Measurements from ENCODE around the gene LRP6. TPM values are rescaled to one million over a fixed set of nuclear protein-coding genes. Genes with fewer than 3 reads are reported as not detected.

The LRP6 gene
- total RNA-seq, 1 donor from 2014 or later, result 15.2 TPM

DNA sequence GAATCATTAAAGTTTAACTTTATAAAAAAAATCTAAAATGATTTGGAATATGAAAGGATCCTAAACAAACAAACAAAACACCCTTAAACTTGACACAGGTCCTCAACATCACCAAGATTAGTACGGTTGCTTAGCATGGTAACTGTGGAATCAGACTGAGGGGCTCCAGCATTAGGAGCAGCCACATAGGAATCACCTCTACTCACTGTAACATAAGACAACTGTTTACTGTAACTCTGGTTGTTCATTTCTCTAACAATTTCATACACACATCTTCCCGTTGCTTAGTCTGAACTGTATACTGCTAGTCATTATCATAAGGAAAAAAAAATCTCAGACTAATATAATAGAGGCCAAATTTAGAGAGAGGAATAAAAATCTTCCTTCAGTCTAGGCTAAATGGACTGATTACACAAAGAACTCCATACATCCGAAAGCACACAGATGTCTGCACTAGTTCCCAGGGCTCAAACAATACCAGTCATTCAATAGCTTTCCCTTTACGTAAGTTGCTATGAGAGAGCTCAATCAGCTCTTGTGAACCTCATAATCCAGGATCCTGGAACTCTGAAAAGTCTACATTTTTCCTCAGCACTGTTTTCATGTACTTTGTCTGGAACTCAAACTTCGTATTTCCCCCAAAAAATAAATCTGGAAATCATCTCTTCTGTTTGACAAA lies 26.0 kb downstream of the LRP6 start:
- DNase-seq (ENCODE audit: low read depth), result no peak

GRCh38 chr12:12239127-12239526 lies 27.7 kb downstream of the LRP6 start:
- DNase-seq (ENCODE audit: low read depth), result no peak
- H3K36me3 ChIP-seq (ENCODE audit: control insufficient read depth, insufficient read depth, low read length), result no peaks in the 10 kb centered on the region
- no peak overlapping the region for H3K4me3 ChIP-seq (ENCODE audit: low read depth, low read length)
- TF ChIP-seq CTCF (IDR thresholded peaks at IDR 0.05; ENCODE audit: insufficient read depth, low read length, poor library complexity, severe bottlenecking), result no peak
- H3K27me3 ChIP-seq (ENCODE audit: control insufficient read depth, insufficient read depth, low read length), result no peaks in the 10 kb centered on the region

More for the DNA sequence above, 26.0 kb downstream of the LRP6 start:
- no peak overlapping the region for H3K4me3 ChIP-seq (ENCODE audit: low read depth, low read length)
- H3K36me3 ChIP-seq (ENCODE audit: control insufficient read depth, insufficient read depth, low read length), result no peaks in the 10 kb centered on the region
- H3K27me3 ChIP-seq (ENCODE audit: control insufficient read depth, insufficient read depth, low read length), result no peaks in the 10 kb centered on the region
- no peak for TF ChIP-seq CTCF (IDR thresholded peaks at IDR 0.05; ENCODE audit: insufficient read depth, low read length, poor library complexity, severe bottlenecking)

- no peaks in the 10 kb centered on the region for H3K36me3 ChIP-seq (ENCODE audit: control insufficient read depth, insufficient read depth, low read length)
- no peak for TF ChIP-seq CTCF (IDR thresholded peaks at IDR 0.05; ENCODE audit: insufficient read depth, low read length, poor library complexity, severe bottlenecking)
- no peak overlapping the region for H3K4me3 ChIP-seq (ENCODE audit: low read depth, low read length)
- DNase-seq (ENCODE audit: low read depth), result no peak
- no peaks in the 10 kb centered on the region for H3K27me3 ChIP-seq (ENCODE audit: control insufficient read depth, insufficient read depth, low read length)
Observed at GRCh38 chr12:12238605-12239004, 28.2 kb downstream of the LRP6 start.

DNA sequence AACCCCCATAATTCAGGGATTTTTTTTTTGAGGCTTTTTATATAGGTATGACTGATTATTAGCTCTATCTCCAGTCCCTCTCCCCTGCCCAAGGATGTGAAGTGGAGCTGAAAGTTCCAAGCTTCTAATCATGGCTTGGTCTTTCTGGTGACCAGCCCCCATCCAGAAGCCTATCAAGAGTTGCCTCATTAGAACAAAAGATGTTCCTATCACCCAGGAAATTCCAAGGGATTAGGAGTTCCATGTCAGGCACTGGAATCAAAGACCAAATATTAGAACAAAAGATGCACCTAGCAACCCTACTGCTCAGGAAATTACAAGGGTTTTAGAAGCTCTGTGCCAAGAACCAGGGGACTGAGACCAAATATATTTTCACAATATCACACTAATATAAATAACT lies 29.9 kb downstream of the LRP6 start:
- DNase-seq (ENCODE audit: low read depth), result no peak

DNA sequence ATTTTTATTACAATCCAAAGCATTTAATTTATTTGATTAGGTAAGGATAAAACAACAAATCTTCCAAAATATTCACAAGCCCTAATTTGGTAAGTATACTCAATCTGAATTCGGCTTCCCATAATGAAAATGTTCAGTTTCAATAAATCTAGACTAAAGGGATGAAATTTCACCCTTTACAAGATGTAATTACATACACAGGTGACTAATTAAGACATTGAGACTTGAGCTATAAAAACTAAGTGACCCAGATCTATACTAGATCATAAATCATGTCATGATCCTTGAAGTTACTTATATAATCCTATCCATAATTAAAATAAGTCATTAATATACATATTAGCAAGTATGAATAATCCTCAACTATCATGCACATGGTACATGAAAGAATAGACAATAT lies 36.6 kb downstream of the LRP6 start:
- no peak for DNase-seq (ENCODE audit: low read depth)
- no peak for TF ChIP-seq CTCF (IDR thresholded peaks at IDR 0.05; ENCODE audit: insufficient read depth, low read length, poor library complexity, severe bottlenecking)
- Histone ChIP-seq H3K36me3 (ENCODE audit: control insufficient read depth, insufficient read depth, low read length) (no peaks in the 10 kb centered on the region), H3K27me3 (ENCODE audit: control insufficient read depth, insufficient read depth, low read length) (no peaks in the 10 kb centered on the region), H3K4me3 (ENCODE audit: low read depth, low read length) (no peak overlapping the region)

More for the DNA sequence above, 29.9 kb downstream of the LRP6 start:
- H3K27me3 ChIP-seq (ENCODE audit: control insufficient read depth, insufficient read depth, low read length), result no peaks in the 10 kb centered on the region
- no peak overlapping the region for H3K4me3 ChIP-seq (ENCODE audit: low read depth, low read length)
- no peak for TF ChIP-seq CTCF (IDR thresholded peaks at IDR 0.05; ENCODE audit: insufficient read depth, low read length, poor library complexity, severe bottlenecking)
- no peaks in the 10 kb centered on the region for H3K36me3 ChIP-seq (ENCODE audit: control insufficient read depth, insufficient read depth, low read length)

DNA sequence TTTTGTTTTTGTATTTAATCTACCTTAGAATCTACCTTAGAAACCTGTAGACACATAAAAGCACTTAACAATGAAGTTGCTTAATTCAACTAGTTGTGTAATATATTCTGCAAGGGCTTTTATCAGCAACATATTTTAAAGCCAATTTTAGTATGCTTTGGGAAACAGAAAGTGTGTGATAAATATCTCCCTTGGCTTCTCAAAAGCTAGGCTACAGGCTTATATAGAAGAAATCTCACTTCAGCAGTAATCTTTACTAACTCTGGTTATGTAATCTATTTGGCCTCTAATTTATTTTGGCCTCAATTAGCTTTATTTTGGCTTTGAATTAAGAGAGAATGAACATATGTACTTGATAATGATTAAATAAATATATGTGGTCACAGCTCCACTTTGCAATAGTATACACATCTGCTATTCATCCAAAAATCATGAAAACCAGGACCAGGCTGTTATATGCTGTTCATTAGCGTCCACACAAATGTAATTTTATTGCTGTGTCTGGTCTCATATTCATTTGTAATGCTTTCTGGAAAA lies 37.2 kb downstream of the LRP6 start:
- Histone ChIP-seq H3K4me3 (ENCODE audit: low read depth, low read length) (no peak overlapping the region), H3K27me3 (ENCODE audit: control insufficient read depth, insufficient read depth, low read length) (no peaks in the 10 kb centered on the region), H3K36me3 (ENCODE audit: control insufficient read depth, insufficient read depth, low read length) (no peaks in the 10 kb centered on the region)
- TF ChIP-seq CTCF (IDR thresholded peaks at IDR 0.05; ENCODE audit: insufficient read depth, low read length, poor library complexity, severe bottlenecking), result no peak
- DNase-seq (ENCODE audit: low read depth), result no peak
